Cerebellar nuclear complex (tissue), 1 donor: Measurements from ENCODE around the gene PIGN.
"Not testable (repeated sequence)": the region's sequence is repeated elsewhere in the genome, so short reads cannot be mapped to it uniquely, and the experiment has no call there.

Experiments used
- DNase-seq, 2 experiments: peaks; one replicate each; lab custom pipeline; 2025; lab: John Stamatoyannopoulos, UW

The PIGN gene

DNA sequence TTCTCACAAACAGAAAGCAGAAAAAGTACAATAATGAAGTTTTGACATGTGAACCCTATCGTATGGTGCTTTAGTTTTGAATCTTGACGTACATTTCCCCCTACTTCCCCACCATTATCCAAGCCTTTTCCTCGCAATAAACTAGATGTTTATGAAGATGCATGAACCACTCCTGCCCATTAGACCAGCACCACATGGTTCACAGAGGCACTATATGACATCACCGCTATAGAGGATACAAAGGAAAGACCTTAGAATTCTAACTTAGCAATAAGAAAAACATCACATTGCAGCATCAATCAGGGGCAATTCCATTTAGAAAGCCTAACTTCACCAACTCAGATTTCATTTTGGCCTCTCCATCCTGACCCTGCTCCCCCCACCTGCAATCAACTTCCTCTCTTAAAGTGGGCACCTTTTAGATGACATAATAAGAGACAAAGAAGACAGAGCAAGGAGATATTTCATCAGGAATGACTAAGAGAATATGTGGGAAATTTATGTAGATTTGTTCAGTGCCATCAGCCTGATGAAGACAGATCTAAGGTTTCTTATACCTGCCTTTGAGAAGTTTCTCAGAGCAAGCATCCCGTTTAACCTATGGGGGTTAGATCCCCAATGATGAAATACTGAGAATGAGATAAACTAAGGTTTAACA, 124.9 kb downstream of the PIGN start:
- DNase-seq: no peak

DNA sequence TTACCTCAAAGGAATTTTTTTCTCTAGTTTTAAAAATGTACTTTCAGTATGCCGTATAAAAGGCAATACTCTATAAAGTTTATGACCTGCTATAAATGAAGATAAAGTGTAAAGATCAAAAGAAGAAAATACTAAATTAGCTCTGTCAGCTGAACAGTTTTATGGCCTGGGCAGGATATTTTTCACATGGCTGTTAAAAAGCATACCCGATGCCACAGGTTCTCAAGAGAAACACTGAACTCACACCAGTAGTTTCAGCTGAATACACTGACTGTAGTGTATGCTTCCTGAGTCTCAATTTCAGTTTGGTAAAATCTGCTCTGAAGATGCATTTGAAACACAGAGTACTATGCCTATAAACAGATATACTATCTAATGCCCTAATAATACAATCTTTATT, 126.0 kb downstream of the PIGN start:
- DNase-seq: no peak

- no peak for DNase-seq
Measured at GRCh38 chr18:62054929-62055498, 131.8 kb downstream of the PIGN start.

GRCh38 chr18:62048279-62048678, 138.6 kb downstream of the PIGN start:
- no peak for DNase-seq

DNA sequence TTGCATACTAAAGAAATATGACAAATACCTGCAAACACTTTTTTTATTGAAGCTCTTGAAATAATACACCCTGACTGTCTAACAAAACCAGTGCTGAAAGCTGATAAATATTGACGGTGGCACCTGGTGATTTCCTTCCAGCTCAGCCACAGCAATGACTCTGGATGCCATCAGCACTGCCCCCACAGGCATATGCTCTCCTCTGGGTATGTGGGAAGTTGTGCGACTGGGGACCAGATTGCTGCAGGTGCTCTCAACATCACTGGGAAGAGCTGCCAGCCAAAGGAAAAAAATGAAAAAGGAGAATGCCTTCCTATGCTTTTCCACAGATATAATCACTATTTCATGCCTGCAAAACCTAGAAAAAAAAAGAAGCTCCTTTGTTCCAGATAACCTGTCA, 141.5 kb downstream of the PIGN start:
- DNase-seq: no peak

DNA sequence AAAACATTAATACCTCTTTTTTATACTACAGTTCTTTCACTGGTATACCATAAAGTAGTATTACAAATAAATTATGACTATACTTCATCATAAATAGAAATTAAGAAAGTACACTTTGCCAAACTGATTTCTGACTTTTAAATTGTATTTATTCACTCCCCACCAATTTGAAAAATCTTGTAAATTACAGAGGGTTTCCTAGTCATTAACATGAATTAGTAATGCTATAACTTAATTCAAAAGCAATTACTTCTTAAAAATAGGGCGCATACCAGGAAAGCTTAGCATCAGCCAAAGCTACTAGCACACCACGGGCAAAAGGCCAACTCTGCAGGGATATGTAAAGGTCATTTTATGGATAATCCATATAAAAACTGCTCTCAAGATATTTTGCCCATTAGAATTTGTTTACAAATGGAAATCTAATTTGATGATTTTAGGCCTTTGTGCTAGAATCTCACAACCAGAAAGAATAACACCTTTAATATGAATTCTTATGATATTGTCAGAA, 142.3 kb downstream of the PIGN start:
- no peak for DNase-seq

DNA sequence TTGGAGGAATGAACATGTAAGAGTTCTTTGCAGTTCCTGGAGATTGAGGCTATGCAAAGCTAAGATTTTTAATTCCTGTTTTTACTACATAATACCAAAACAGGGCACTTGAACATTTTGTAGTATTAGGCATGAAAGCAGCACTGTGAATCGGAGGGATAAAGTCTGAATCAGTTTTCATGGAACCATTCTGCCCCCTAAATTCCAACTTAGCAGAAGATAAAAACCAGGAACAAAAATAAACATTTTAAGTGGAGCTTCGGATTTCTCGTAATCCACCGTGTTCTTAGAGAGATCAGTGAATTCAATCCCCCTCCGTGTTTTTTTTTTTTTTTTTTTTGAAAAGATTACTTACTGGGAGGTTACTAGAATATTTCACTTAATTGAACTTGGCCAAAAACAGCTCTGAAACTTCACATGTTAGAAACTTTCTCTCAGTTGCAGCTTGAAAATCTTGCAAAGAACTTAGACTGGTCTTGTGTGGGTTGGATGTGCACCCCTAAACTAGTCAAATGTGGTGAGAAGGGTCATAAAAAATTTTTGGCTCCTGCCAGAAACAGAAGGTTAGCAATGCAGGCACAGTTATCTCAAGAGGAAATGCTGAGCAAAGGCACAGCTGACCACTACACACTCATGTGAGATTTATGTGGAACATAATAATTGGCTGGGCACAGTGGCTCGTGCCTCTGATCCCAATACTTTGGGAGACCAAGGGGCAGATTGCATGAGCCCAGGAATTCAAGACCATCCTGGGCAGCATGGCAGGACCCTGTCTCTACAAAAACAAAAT, 148.7 kb downstream of the PIGN start:
- DNase-seq: no peak

DNA sequence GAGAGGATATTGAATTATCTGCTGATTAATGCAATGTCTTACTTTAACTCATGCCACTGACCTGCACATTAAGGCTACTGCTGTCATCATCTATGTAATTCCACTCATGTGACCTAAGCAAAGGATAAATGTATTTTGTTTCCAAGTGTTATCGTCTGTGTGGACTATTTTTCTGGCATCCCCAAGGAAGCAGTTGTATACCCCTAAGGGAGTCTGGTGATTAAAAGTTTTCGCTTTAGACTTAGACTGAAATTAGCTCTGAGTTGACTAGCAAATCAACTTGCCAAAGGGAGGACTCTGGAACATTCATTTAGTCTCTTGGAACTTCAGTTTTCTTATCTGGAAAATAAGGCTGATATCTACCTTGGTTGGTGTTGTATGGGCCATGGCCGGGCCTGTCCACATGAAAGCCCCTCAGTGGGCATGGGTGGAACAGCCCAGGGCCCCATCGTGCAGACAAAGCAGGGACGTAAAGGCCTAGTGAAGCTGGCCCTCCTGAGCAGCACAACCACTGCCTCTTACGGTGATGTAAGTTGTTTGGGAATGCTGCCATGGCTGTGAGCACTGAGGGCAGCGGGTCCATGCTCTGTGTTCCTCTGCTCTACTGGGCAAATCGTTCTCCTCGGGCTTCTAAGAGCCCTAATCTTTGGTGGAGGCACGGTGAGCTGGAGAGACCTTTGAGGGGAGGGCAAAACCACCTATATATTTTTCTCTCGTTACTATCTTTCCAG, 149.7 kb downstream of the PIGN start:
- no peak for DNase-seq

- not testable (repeated sequence) for DNase-seq
Measured at GRCh38 chr18:62034286-62034685, 152.6 kb downstream of the PIGN start.

- DNase-seq: no peak
Measured at GRCh38 chr18:62033756-62034155, 153.1 kb downstream of the PIGN start.

- DNase-seq: no peak
Measured at GRCh38 chr18:62033207-62033606, 153.6 kb downstream of the PIGN start.

DNA sequence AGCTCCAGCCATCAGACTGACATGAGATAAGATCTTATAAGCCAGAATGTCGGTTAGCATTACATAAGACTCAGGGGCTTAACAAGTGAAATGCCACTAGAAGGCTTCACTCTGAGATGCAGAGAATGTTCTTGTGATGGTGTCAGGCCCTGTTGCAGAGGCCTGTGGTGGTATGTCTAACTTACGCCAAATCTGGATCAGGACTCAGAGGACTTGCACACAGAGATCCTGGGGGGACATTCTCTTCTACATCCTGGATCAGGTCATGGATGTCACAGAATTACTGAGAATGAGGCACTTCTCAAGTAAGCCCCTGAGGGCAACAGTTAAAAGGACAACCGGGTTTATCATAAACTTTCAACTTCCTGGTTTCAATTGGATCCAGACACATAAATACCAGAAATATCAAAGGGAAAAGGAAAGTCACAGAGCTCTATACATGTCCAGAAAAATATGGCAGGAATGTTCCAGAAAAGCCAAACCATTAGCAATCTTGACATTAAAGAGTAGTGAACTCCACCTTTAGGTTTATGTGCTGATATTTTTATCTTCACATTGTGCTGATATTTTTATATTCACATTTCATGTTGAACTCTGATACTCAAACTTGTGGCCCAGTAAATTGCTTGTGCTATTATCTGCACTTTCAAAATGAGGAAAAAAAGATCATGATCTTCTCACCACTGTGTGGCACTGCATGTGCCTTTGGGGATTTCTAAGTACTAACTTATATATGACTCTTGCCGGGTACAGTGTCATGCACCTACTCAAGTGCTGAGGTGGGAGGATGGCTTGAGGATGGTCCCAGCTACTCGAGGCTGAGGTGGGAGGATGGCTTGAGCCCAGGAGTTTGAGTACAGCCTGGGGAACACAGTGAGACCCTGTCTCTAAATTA, 156.5 kb downstream of the PIGN start:
- DNase-seq: no peak

DNA sequence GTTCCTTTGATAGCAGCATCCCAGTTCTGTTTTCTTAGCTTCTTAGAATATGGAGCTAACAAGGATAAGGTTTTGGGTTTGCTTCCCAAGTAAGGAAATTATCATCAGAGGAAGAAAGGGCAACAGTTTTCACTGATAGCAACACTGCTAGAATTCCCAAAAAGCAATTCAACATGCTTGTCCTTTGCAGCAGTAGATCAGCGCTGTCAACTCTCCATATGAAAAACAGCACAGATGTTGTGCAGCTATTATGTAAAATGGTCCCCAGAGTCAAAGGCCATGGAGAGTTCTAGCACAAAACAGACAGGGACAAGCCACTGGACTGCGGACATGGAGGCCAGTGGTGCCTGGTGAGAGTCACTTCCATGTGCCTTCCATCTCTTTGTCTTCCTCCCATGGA, 158.1 kb downstream of the PIGN start:
- no peak for DNase-seq

GRCh38 chr18:62027914-62028520, 158.8 kb downstream of the PIGN start:
- no peak for DNase-seq

GRCh38 chr18:62026586-62026985, 160.3 kb downstream of the PIGN start:
- no peak for DNase-seq

DNA sequence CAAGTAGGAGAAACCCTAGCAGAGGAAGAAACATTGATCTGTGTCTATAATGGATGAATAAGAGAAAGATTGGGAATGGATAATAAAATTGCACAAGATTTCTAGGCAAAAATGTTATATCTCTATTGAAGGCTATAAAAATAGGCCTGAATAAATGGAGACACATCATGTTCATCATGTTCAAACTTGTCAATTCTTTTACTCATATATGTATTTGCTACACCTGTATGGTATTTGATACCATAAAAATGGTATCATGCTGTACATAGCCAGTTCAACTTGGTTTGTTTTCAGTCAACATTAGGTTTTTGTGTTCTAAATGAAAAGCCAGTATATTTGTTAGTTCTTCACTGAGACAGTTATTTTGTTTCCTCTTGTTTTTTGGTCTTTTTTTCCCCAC, 161.9 kb downstream of the PIGN start:
- no peak for DNase-seq

- no peak for DNase-seq
Measured at GRCh38 chr18:62023536-62023935, 163.3 kb downstream of the PIGN start.

DNA sequence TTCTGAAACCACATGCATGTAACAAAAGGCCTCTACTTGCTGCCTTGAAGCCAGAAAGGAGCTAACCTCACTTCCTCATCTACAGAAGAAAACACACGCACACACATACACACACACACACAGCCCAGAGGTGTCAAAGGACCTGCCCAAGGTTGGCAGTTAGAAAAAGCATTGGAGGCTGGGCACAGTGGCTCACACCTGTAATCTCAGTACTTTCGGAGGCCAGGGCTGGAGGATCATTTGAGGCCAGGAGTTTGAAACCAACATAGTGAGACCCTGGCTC, 168.2 kb downstream of the PIGN start:
- DNase-seq: no peak

GRCh38 chr18:62018034-62018758, 168.7 kb downstream of the PIGN start:
- DNase-seq: no peak

DNA sequence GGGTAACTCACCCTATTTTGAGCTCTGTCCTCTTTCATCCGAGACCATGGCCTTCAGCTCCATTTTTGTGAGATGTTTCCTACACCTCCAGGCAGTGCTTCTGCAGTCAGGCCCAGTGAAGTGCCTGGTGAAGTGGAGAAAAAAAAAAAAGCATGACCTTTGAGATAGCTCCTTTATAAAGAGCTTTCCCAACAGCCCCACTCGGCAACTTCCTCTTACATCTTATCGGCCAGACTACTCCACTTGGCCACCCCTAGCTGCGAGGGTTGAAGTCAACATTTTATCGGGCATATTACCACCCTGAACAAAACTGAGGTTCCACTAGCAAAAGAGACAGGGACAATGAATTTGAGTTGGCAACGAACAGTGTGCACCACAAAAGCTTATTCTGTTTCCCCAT, 169.2 kb downstream of the PIGN start:
- no peak for DNase-seq

- DNase-seq: no peak
Measured at GRCh38 chr18:62011416-62011815, 175.4 kb downstream of the PIGN start.
